Hepatocyte (in vitro differentiated cells): ENCODE measurements around the gene OR8G1.

Source experiments
- CTCF ChIP-seq: fragments of 200-600 bp; sonication (generic); IDR thresholded peaks from 2 replicates; pipeline ENCODE4 v1.5.1; 2016; ENCODE audit warnings: antibody characterized with exemption, mild to moderate bottlenecking; ENCODE audit not compliant: poor library complexity
- EZH2 ChIP-seq: fragments of 200-600 bp; sonication (generic); IDR thresholded peaks from 2 replicates; pipeline ENCODE4 v1.6.1; 2016; ENCODE audit warnings: antibody characterized with exemption, mild to moderate bottlenecking, borderline replicate concordance
- EZH2phosphoT487 ChIP-seq: fragments of 200-600 bp; sonication (generic); IDR thresholded peaks from one replicate; pipeline ENCODE4 v1.6.1; 2018; ENCODE audit warnings: antibody characterized with exemption, mild to moderate bottlenecking, low read depth, moderate library complexity; ENCODE audit not compliant: unreplicated experiment, severe bottlenecking

- TF ChIP-seq CTCF (no peak), EZH2 (no peak), EZH2phosphoT487 (no peak)
These were observed 60.7 kb downstream of the OR8G1 start for GRCh38 chr11:124301548-124301947.
